HepG2 (cell line): ENCODE results near the gene TCF7L2. TPM values are rescaled to one million over a fixed set of nuclear protein-coding genes. Genes with fewer than 3 reads are reported as not detected.

ENCODE experiments used
- ATF2 ChIP-seq: sonication (generic); formaldehyde crosslinking; IDR thresholded peaks from 2 replicates; pipeline ENCODE4 v1.4.0; 2020; ENCODE audit warnings: missing genetic modification reagents
- CBFB ChIP-seq: sonication (generic); formaldehyde crosslinking; IDR thresholded peaks from 2 replicates; pipeline ENCODE4 v1.4.0; 2020; ENCODE audit warnings: missing genetic modification reagents
- EZH2 ChIP-seq: conservative IDR thresholded peaks from 2 replicates; pipeline ENCODE4 v1.6.1; 2012; ENCODE audit warnings: mild to moderate bottlenecking, low read depth, low read length, moderate library complexity
- FOXC1 ChIP-seq: sonication (generic); formaldehyde crosslinking; IDR thresholded peaks from 2 replicates; pipeline ENCODE4 v1.8.0; 2022; ENCODE audit warnings: mild to moderate bottlenecking, missing genetic modification reagents, borderline replicate concordance
- HDAC2 ChIP-seq: sonication (generic); formaldehyde crosslinking; IDR thresholded peaks from 2 replicates; pipeline ENCODE4 v1.4.0; 2020; ENCODE audit warnings: missing genetic modification reagents
- HMGXB4 ChIP-seq, 2 experiments: sonication (generic) in 1 of 2; formaldehyde crosslinking in 1 of 2; IDR thresholded peaks; 2 replicates each; pipeline versions ENCODE4 v1.4.0 to v1.6.1; 2018 to 2020; ENCODE audit warnings: missing genetic modification reagents in 2 of 2, borderline replicate concordance in 1 of 2, low read depth in 1 of 2, mild to moderate bottlenecking in 1 of 2, missing biosample characterization in 1 of 2
- ZBTB37 ChIP-seq: sonication (generic); formaldehyde crosslinking; IDR thresholded peaks from 2 replicates; pipeline ENCODE4 v1.4.0; 2020; ENCODE audit warnings: mild to moderate bottlenecking, missing genetic modification reagents
- ZC3H13 ChIP-seq: sonication (generic); formaldehyde crosslinking; IDR thresholded peaks from 2 replicates; pipeline ENCODE4 v1.8.1; 2023; ENCODE audit warnings: mild to moderate bottlenecking, missing genetic modification reagents, moderate library complexity
- ZNF20 ChIP-seq: sonication (generic); formaldehyde crosslinking; IDR thresholded peaks from 2 replicates; pipeline ENCODE4 v1.4.0; 2020; ENCODE audit warnings: mild to moderate bottlenecking, moderate library complexity, missing genetic modification reagents
- ZNF530 ChIP-seq: sonication (generic); formaldehyde crosslinking; IDR thresholded peaks from 2 replicates; pipeline ENCODE4 v1.5.0; 2020; ENCODE audit warnings: low read depth, mild to moderate bottlenecking, missing genetic modification reagents
- polyA plus RNA-seq, 8 experiments: library from polyadenylated mRNA; depleted of rRNA in 3 of 8; stranded (reverse) in 7 of 8; unstranded in 1 of 8; fragments of >200 nt; fragmentation: Illumina TruSeq in 4 of 8; extraction: Trizol in 4 of 8; gene quantifications; 2 replicates each; pipeline versions ENCODE4 v1.2.1 to v1.2.3, GENCODE V29; 2011 to 2016; ENCODE audit warnings: low read depth in 4 of 8, missing spikeins in 1 of 8, mixed read lengths in 1 of 8; ENCODE audit not compliant: insufficient read depth in 1 of 8
- total RNA-seq, 5 experiments: library from RNA; depleted of rRNA; stranded (reverse); fragments of >200 nt; fragmentation: Illumina TruSeq; extraction: Trizol; gene quantifications; 2 replicates each; pipeline ENCODE4 v1.2.3, GENCODE V29; 2016; ENCODE audit warnings: low read depth in 1 of 5
- TF ChIP-seq, protein P1 (sequence below): IDR thresholded peaks from 2 replicates; pipeline ENCODE4 v1.6.1; 2012; ENCODE audit warnings: low read length, improper control_type of control experiment
- TF ChIP-seq, protein P2 (sequence below): sonication (generic); formaldehyde crosslinking; IDR thresholded peaks from 2 replicates; pipeline ENCODE4 v1.4.0; 2020; ENCODE audit warnings: missing genetic modification reagents, borderline replicate concordance

TCF7L2 gene
- total and polyA plus RNA-seq, 2 of the 13 experiments (the other 11 are each of a cell fraction or from before 2014, with no cell fraction given), result 3.9 to 13.7 TPM

DNA sequence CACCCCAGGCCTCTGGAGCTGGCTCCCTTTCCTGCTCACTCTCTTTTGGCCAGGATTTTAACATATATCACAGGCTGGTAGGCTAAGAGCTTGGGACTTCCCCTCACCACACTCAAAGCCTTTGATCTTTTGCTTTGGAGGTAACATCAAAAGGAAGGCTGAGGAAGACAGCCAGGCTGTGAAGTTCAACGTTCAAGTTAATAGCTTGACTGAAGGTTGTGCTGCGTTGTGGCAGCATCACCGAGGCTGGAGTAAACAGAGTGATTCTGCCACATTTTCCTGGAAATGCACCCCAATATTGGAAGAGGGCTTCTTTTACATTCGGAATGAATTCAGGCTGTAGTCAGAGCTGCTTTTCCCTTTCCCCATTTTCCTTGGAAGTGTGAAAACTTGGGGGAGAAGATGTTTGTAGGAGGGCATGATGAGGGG is 57.3 kb downstream of the TCF7L2 start (continued):
- no peak for TF ChIP-seq FOXC1 (CRISPR knock-in tag)
- no peak for TF ChIP-seq HMGXB4 (CRISPR knock-in tag; IDR thresholded peaks at IDR 0.05; ENCODE audit: borderline replicate concordance in 1 of 2, low read depth in 1 of 2)
- TF ChIP-seq, protein P1, sequence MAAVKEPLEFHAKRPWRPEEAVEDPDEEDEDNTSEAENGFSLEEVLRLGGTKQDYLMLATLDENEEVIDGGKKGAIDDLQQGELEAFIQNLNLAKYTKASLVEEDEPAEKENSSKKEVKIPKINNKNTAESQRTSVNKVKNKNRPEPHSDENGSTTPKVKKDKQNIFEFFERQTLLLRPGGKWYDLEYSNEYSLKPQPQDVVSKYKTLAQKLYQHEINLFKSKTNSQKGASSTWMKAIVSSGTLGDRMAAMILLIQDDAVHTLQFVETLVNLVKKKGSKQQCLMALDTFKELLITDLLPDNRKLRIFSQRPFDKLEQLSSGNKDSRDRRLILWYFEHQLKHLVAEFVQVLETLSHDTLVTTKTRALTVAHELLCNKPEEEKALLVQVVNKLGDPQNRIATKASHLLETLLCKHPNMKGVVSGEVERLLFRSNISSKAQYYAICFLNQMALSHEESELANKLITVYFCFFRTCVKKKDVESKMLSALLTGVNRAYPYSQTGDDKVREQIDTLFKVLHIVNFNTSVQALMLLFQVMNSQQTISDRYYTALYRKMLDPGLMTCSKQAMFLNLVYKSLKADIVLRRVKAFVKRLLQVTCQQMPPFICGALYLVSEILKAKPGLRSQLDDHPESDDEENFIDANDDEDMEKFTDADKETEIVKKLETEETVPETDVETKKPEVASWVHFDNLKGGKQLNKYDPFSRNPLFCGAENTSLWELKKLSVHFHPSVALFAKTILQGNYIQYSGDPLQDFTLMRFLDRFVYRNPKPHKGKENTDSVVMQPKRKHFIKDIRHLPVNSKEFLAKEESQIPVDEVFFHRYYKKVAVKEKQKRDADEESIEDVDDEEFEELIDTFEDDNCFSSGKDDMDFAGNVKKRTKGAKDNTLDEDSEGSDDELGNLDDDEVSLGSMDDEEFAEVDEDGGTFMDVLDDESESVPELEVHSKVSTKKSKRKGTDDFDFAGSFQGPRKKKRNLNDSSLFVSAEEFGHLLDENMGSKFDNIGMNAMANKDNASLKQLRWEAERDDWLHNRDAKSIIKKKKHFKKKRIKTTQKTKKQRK, result no peak
- no peak for TF ChIP-seq EZH2
- TF ChIP-seq CBFB (CRISPR knock-in tag), result peak; percentile 80; the same call in 1 of the 2 replicates
- TF ChIP-seq, protein P2, sequence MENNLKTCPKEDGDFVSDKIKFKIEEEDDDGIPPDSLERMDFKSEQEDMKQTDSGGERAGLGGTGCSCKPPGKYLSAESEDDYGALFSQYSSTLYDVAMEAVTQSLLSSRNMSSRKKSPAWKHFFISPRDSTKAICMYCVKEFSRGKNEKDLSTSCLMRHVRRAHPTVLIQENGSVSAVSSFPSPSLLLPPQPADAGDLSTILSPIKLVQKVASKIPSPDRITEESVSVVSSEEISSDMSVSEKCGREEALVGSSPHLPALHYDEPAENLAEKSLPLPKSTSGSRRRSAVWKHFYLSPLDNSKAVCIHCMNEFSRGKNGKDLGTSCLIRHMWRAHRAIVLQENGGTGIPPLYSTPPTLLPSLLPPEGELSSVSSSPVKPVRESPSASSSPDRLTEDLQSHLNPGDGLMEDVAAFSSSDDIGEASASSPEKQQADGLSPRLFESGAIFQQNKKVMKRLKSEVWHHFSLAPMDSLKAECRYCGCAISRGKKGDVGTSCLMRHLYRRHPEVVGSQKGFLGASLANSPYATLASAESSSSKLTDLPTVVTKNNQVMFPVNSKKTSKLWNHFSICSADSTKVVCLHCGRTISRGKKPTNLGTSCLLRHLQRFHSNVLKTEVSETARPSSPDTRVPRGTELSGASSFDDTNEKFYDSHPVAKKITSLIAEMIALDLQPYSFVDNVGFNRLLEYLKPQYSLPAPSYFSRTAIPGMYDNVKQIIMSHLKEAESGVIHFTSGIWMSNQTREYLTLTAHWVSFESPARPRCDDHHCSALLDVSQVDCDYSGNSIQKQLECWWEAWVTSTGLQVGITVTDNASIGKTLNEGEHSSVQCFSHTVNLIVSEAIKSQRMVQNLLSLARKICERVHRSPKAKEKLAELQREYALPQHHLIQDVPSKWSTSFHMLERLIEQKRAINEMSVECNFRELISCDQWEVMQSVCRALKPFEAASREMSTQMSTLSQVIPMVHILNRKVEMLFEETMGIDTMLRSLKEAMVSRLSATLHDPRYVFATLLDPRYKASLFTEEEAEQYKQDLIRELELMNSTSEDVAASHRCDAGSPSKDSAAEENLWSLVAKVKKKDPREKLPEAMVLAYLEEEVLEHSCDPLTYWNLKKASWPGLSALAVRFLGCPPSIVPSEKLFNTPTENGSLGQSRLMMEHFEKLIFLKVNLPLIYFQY (CRISPR knock-in tag), result no peak
- TF ChIP-seq ZNF530 (CRISPR knock-in tag), result no peak
- no peak for TF ChIP-seq ZC3H13 (CRISPR knock-in tag)
- peak; percentile 92 for TF ChIP-seq HDAC2 (CRISPR knock-in tag)
- TF ChIP-seq ZNF20, result no peak
- TF ChIP-seq ZBTB37 (CRISPR knock-in tag), result no peak
- peak; percentile 62; the same call in 1 of the 2 replicates for TF ChIP-seq ATF2 (CRISPR knock-in tag)
